Esophagus squamous epithelium (tissue), 5 donors: ENCODE data around the gene EXO1. TPM values are rescaled to one million over a fixed set of nuclear protein-coding genes. Genes with fewer than 3 reads are reported as not detected.
"Not testable (repeated sequence)": the region's sequence is repeated elsewhere in the genome, so short reads cannot be mapped to it uniquely, and the experiment has no call there.

Experiments used
- DNase-seq: peaks from one replicate; lab custom pipeline; 2025; lab: John Stamatoyannopoulos, UW
- H3K27ac ChIP-seq, 4 donors: fragments of 200-600 bp; sonication (generic); one replicate each; pipeline ENCODE4 v1.5.1; 2016 to 2019; ENCODE audit warnings: mild to moderate bottlenecking in 1 of 4
- H3K27me3 ChIP-seq, 4 donors: fragments of 200-600 bp; sonication (generic); 1 replicate in 3 of 4; 2 replicates in 1 of 4; pipeline versions ENCODE4 v1.5.1 to v1.6.0; 2017 to 2021; ENCODE audit warnings: antibody characterized with exemption in 1 of 4
- H3K36me3 ChIP-seq, 3 donors: fragments of 200-600 bp; sonication (generic); one replicate each; pipeline ENCODE4 v1.5.1; 2016 to 2019
- H3K4me1 ChIP-seq, 3 donors: fragments of 200-600 bp; sonication (generic); one replicate each; pipeline ENCODE4 v1.5.1; 2017 to 2019
- H3K4me3 ChIP-seq, 4 donors: fragments of 200-600 bp; sonication (generic); 1 replicate in 3 of 4; 2 replicates in 1 of 4; pipeline ENCODE4 v1.5.1; 2016 to 2019; ENCODE audit warnings: mild to moderate bottlenecking in 2 of 4, moderate library complexity in 1 of 4
- H3K9me3 ChIP-seq, 3 donors: fragments of 200-600 bp; sonication (generic); one replicate each; pipeline ENCODE4 v1.5.1; 2016 to 2019
- POLR2A ChIP-seq, 4 donors: fragments of 450-650 bp; IDR thresholded peaks; one replicate each; pipeline ENCODE4 v1.6.1; 2017; ENCODE audit warnings: antibody characterized with exemption in 4 of 4, mild to moderate bottlenecking in 4 of 4, moderate library complexity in 3 of 4
- WGBS, 2 donors: methylation state at CpG; one replicate each; pipeline ENCODE4 v1.1.5; 2018; 5-methylcytosine and 5-hydroxymethylcytosine counted together
- intact Hi-C: fragments of 100-400 bp; cut with DNase I; formaldehyde crosslinking; loops from one replicate; pipeline ENCODE4 v1.15.0; 2022
- total RNA-seq, 4 donors: library from RNA; depleted of rRNA; stranded (reverse); fragments of >200 nt; gene quantifications; one replicate each; pipeline ENCODE4 v1.1.0, GENCODE V29; 2016
- TF ChIP-seq, protein P1 (sequence below), 6 experiments: fragments of 450-650 bp in 4 of 6; fragments of 200-600 bp in 2 of 6; sonication (generic) in 2 of 6; IDR thresholded peaks; one replicate each; pipeline ENCODE4 v1.5.1; 2016 to 2019; ENCODE audit warnings: antibody characterized with exemption in 6 of 6, mild to moderate bottlenecking in 4 of 6, moderate library complexity in 4 of 6
- donor health status: DM: yes; HTN: yes; CAD: no.

Gene EXO1
- 1 to 10 TPM; 1.5 to 9.2 (median 5.3) TPM for total RNA-seq

DNA sequence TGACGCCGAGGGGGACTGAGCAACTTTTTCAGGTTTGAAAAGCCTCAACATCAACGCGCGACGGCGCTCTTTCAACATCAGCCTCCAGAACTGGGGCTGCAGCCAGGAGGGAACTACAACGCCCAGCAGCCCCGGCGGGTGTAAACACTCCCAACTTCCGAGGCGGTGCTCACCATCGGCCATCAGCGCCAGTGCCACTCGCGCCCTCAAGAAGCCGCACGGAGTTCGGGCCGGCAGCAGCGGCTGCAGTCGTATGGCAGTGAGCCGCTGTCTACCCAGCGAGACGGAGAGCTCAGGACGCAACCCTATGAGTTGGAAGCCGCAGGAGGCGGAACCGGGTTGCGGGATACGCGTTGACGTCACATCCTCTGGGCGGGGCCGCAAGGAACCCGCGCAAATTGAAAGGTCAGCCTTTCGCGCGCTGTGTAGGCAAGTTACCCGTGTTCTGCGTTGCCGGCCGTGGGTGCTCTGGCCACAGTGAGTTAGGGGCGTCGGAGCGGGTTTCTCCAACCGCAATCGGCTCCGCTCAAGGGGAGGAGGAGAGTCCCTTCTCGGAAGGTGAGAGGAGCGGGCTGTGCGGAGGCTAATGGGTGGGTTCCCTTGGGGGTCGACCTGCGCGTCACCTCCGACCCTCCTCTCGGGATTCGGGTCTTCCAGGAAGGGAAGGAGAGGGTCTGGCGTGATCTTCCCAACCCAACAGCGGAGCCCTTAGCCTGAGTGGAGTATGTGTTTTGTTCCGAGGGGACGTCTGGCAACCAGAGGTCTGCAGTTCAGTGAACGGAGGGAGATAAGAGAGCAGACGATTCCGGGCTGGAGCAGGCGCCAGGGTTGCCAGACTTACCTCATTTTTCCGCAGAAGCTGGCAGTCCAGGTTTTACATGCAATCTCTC, at the start of gene EXO1:
Gene EXO1, plus strand, starts transcription at position 409 of the 890 bp plus-strand sequence. CDS start 2,222 bp downstream, outside the sequence.
- DNase-seq, result peak; percentile 53
- H3K27me3 ChIP-seq, result no peaks in the 10 kb centered on the region
- WGBS, 2 donors, result 0 to 1% methylated on average over 15 to 23 of the region's 68 CpGs
- H3K36me3 ChIP-seq, result no peaks in the 10 kb centered on the region
- peak within 1 kb of the TSS; percentile 92 to 99 (median 99) for H3K27ac ChIP-seq
- H3K4me3 ChIP-seq, result peak within 1 kb of the TSS; percentile 63 to 92 (median 84)
- no peaks in the 10 kb centered on the region for H3K9me3 ChIP-seq
- H3K4me1 ChIP-seq, result peaks cover 6 to 20% (median 8%) of the 10 kb centered on the region in 3 donors
- intact Hi-C loops, result no loop called here
- TF ChIP-seq POLR2A (IDR thresholded peaks at IDR 0.05), result no peak
- TF ChIP-seq, protein P1, sequence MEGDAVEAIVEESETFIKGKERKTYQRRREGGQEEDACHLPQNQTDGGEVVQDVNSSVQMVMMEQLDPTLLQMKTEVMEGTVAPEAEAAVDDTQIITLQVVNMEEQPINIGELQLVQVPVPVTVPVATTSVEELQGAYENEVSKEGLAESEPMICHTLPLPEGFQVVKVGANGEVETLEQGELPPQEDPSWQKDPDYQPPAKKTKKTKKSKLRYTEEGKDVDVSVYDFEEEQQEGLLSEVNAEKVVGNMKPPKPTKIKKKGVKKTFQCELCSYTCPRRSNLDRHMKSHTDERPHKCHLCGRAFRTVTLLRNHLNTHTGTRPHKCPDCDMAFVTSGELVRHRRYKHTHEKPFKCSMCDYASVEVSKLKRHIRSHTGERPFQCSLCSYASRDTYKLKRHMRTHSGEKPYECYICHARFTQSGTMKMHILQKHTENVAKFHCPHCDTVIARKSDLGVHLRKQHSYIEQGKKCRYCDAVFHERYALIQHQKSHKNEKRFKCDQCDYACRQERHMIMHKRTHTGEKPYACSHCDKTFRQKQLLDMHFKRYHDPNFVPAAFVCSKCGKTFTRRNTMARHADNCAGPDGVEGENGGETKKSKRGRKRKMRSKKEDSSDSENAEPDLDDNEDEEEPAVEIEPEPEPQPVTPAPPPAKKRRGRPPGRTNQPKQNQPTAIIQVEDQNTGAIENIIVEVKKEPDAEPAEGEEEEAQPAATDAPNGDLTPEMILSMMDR (IDR thresholded peaks at IDR 0.05), result peak in 4 of 6 experiments; percentile 13 to 40 (median 18)

DNA sequence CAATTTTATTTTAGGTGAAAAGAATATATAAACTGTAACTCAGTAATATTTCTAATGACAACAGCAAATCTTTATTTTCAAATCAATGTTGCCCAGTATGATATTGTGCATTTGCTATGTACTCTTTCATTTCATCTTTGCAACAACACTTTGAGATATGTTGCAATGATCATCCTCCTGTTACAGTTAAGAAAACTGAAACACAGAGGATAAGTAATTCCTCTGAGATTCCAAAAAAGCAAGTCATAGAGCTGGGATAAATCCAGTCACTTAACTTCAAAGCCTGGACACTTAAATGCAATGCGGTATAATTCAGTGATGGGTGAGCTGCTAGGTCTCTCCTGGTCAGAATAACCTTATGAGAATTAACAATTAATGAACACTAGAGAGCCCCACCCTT, 48.6 kb upstream of the EXO1 start:
- intact Hi-C loops, result no loop called here
- WGBS, 2 donors, result 88% methylated on average over 1 of the region's 1 CpG

DNA sequence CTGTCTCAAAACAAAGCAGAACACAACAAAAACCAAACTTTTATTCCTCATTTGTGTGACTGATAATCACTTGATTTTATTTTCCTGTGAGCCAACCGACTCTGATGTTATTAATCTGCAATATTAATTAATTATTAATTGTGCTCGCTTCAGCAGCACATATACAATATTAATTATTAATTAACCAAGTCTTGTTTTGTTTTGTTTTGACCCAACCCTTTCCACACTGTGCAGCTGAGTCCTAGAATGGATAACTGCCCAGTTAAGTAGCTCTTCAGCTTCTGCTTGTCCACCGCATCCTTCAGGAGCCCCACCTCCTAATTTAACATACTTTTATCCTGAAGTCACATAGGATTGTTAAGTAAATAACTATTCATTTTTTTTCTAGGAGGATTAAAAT, 47.4 kb upstream of the EXO1 start:
- 80 to 81% methylated on average over 3 of the region's 3 CpGs for WGBS, 2 donors
- Histone ChIP-seq H3K9me3 (no peaks in the 10 kb centered on the region), H3K27me3 (peaks cover 0 to 5% (median 0%) of the 10 kb centered on the region in 4 donors), H3K27ac (no peak overlapping the region), H3K36me3 (no peaks in the 10 kb centered on the region), H3K4me3 (no peak overlapping the region), H3K4me1 (no peaks in the 10 kb centered on the region)
- intact Hi-C loops, result no loop called here
- no peak for DNase-seq
- TF ChIP-seq POLR2A (IDR thresholded peaks at IDR 0.05), result no peak
- TF ChIP-seq, protein P1 (IDR thresholded peaks at IDR 0.05), result no peak

More for the DNA sequence above, 48.6 kb upstream of the EXO1 start:
- no peak for DNase-seq
- peaks cover 0 to 5% (median 0%) of the 10 kb centered on the region in 4 donors for H3K27me3 ChIP-seq
- H3K4me3 ChIP-seq, result no peak overlapping the region
- H3K36me3 ChIP-seq, result no peaks in the 10 kb centered on the region
- H3K9me3 ChIP-seq, result no peaks in the 10 kb centered on the region
- no peak overlapping the region for H3K27ac ChIP-seq
- TF ChIP-seq, protein P1 (IDR thresholded peaks at IDR 0.05), result no peak
- TF ChIP-seq POLR2A (IDR thresholded peaks at IDR 0.05), result no peak
- no peaks in the 10 kb centered on the region for H3K4me1 ChIP-seq

DNA sequence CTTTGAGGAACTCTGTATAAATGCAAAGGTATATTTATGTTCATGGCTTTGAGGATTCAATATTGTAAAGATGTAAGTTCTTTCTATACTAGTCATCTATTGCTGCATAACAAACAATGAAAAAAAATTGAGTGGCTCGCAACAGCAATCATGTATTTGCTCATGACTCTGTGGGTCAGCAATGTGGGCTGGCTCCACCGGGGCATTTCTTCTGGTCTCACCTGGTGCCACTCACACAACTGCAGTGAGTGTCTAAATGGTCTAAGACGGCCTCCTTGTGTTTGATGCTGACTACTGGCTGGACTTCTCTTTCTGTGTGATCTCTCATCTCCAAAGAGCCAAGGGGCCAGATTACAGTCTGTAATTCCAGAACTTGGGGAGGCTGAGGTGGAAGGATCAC, 45.1 kb upstream of the EXO1 start:
- Histone ChIP-seq H3K36me3 (no peaks in the 10 kb centered on the region), H3K27ac (no peak overlapping the region), H3K4me3 (no peak overlapping the region), H3K27me3 (peaks cover 0 to 5% (median 0%) of the 10 kb centered on the region in 4 donors), H3K9me3 (no peaks in the 10 kb centered on the region), H3K4me1 (no peaks in the 10 kb centered on the region)
- WGBS, 2 donors, result 72 to 80% methylated on average over 3 of the region's 3 CpGs
- intact Hi-C loops, result no loop called here
- no peak for TF ChIP-seq POLR2A (IDR thresholded peaks at IDR 0.05)
- TF ChIP-seq, protein P1 (IDR thresholded peaks at IDR 0.05), result no peak
- no peak for DNase-seq

DNA sequence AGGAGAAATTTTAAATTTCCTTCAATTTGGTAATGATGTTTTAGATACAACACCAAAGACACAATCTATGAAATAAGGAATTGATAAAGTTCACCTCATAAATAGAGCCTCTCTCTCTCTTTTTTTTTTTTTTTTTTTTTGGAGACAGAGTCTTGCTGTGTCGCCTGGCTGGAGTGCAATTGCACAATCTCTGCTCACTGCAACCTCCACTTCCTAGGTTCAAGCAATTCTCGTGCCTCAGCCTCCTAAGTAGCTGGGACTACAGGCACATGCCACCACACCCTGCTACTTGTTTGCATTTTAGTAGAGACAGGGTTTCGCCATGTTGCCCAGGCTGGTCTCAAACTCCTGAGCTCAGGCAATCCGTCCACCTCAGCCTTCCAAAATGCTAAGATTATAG, 43.3 kb upstream of the EXO1 start:
- 69 to 87% methylated on average over 4 of the region's 4 CpGs for WGBS, 2 donors
- H3K27me3 ChIP-seq, H3K4me1 ChIP-seq, DNase-seq, H3K9me3 ChIP-seq, H3K27ac ChIP-seq, intact Hi-C loops, H3K4me3 ChIP-seq, H3K36me3 ChIP-seq: not testable (repeated sequence)
